ENCODE measurements around the gene SIVA1.

DNA sequence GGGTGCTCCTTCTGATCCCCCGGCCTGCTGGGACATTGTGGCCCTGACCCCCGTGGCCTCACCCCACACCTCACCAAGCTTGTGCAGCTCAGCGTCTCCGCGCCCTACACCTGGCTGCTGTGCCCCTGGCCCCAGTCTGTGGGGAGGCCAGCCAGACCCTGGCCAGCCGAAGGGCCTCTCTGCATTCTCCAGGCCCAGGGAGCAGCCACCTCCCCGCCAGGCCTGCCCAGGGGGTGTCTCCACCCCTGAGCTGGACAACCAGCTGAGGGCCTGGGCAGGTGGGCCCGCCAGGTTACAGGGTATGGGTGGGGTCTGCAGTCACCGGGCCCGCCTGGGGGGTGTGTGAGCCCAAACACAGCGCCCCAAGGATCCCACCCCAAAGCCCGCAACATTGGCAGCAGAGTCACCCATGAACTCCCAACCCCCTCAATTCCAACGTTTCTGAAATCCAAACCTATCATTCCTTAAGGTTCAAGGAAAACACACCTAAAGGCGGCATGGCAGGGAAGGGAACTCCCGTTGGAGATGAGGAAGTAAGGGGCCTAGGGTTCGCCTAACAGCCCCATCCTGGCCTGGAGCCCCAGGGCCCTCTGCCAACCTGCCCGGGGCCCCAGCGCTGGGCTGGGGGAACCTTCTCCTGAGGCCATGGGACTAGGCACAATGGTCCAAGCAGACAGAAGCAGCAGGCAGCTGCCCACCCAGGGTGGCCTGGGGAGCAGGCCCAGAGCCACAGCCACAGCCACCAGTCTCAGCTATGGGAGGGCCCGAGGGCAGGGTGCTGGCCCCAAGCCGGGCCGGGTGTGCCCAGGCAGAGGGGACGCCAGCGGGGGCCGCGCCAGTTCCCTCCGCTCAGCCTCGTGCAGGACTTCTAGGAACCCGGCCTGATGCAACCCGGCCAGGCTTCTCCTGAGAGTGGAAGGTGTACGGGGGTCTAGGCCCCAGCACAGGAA, 34.1 kb downstream of the SIVA1 start:
- TF ChIP-seq NFYB (CRISPR knock-in tag; conservative IDR thresholded peaks at IDR 0.05; ENCODE audit: low read depth), result no peak
- no peak for TF ChIP-seq ZNF138 (CRISPR knock-in tag; conservative IDR thresholded peaks at IDR 0.05)
- TF ChIP-seq CTCF (IDR thresholded peaks at IDR 0.05), result no peak
- TF ChIP-seq, protein P1, sequence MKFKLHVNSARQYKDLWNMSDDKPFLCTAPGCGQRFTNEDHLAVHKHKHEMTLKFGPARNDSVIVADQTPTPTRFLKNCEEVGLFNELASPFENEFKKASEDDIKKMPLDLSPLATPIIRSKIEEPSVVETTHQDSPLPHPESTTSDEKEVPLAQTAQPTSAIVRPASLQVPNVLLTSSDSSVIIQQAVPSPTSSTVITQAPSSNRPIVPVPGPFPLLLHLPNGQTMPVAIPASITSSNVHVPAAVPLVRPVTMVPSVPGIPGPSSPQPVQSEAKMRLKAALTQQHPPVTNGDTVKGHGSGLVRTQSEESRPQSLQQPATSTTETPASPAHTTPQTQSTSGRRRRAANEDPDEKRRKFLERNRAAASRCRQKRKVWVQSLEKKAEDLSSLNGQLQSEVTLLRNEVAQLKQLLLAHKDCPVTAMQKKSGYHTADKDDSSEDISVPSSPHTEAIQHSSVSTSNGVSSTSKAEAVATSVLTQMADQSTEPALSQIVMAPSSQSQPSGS (CRISPR knock-in tag; IDR thresholded peaks at IDR 0.05; ENCODE audit: borderline replicate concordance, low read depth), result no peak
